Measurements from ENCODE around the gene SUMO2. TPM values are rescaled to one million over a fixed set of nuclear protein-coding genes. Genes with fewer than 3 reads are reported as not detected.

The SUMO2 gene
- total and polyA plus RNA-seq, 2 of the 13 experiments (the other 11 are each of a cell fraction or from before 2014, with no cell fraction given): 337 to 553 TPM

GRCh38 chr17:75181608-75182318 lies 996 bp downstream of the SUMO2 start (continued):
- TF ChIP-seq ZMYM4 (CRISPR knock-in tag; IDR thresholded peaks at IDR 0.05): no peak
- TF ChIP-seq HOXA3 (CRISPR knock-in tag; IDR thresholded peaks at IDR 0.05): no peak
- no peak for TF ChIP-seq ZNF430 (CRISPR knock-in tag; IDR thresholded peaks at IDR 0.05)
- TF ChIP-seq, protein P1, sequence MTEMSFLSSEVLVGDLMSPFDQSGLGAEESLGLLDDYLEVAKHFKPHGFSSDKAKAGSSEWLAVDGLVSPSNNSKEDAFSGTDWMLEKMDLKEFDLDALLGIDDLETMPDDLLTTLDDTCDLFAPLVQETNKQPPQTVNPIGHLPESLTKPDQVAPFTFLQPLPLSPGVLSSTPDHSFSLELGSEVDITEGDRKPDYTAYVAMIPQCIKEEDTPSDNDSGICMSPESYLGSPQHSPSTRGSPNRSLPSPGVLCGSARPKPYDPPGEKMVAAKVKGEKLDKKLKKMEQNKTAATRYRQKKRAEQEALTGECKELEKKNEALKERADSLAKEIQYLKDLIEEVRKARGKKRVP (CRISPR knock-in tag; IDR thresholded peaks at IDR 0.05): no peak
- no peak for TF ChIP-seq ERF (CRISPR knock-in tag; IDR thresholded peaks at IDR 0.05)
- TF ChIP-seq GLI4 (CRISPR knock-in tag; IDR thresholded peaks at IDR 0.05; ENCODE audit: borderline replicate concordance): no peak
- TF ChIP-seq ETV5 (CRISPR knock-in tag; IDR thresholded peaks at IDR 0.05; ENCODE audit: borderline replicate concordance): no peak
- TF ChIP-seq, protein P2, sequence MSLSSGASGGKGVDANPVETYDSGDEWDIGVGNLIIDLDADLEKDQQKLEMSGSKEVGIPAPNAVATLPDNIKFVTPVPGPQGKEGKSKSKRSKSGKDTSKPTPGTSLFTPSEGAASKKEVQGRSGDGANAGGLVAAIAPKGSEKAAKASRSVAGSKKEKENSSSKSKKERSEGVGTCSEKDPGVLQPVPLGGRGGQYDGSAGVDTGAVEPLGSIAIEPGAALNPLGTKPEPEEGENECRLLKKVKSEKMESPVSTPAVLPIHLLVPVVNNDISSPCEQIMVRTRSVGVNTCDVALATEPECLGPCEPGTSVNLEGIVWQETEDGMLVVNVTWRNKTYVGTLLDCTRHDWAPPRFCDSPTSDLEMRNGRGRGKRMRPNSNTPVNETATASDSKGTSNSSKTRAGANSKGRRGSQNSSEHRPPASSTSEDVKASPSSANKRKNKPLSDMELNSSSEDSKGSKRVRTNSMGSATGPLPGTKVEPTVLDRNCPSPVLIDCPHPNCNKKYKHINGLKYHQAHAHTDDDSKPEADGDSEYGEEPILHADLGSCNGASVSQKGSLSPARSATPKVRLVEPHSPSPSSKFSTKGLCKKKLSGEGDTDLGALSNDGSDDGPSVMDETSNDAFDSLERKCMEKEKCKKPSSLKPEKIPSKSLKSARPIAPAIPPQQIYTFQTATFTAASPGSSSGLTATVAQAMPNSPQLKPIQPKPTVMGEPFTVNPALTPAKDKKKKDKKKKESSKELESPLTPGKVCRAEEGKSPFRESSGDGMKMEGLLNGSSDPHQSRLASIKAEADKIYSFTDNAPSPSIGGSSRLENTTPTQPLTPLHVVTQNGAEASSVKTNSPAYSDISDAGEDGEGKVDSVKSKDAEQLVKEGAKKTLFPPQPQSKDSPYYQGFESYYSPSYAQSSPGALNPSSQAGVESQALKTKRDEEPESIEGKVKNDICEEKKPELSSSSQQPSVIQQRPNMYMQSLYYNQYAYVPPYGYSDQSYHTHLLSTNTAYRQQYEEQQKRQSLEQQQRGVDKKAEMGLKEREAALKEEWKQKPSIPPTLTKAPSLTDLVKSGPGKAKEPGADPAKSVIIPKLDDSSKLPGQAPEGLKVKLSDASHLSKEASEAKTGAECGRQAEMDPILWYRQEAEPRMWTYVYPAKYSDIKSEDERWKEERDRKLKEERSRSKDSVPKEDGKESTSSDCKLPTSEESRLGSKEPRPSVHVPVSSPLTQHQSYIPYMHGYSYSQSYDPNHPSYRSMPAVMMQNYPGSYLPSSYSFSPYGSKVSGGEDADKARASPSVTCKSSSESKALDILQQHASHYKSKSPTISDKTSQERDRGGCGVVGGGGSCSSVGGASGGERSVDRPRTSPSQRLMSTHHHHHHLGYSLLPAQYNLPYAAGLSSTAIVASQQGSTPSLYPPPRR (CRISPR knock-in tag; IDR thresholded peaks at IDR 0.05; ENCODE audit: borderline replicate concordance): 0 out of 2 replicates have a peak, but pooled peaks have one; percentile 41
- peak in 1 of 2 experiments; percentile 6; a peak in 1 of 4 replicates for TF ChIP-seq HMGXB4 (CRISPR knock-in tag; IDR thresholded peaks at IDR 0.05; ENCODE audit: borderline replicate concordance in 1 of 2, low read depth in 1 of 2)
- TF ChIP-seq TCF7L2 (IDR thresholded peaks at IDR 0.05; ENCODE audit: low read depth, low read length): no peak
- no peak for TF ChIP-seq HMG20A (CRISPR knock-in tag; IDR thresholded peaks at IDR 0.05; ENCODE audit: borderline replicate concordance)
- peak; percentile 27 for TF ChIP-seq MXD1 (CRISPR knock-in tag; IDR thresholded peaks at IDR 0.05)
- no peak; the same call in 1 of the 2 replicates for TF ChIP-seq ZNF556 (CRISPR knock-in tag; IDR thresholded peaks at IDR 0.05; ENCODE audit: borderline replicate concordance)
- TF ChIP-seq ZFP90 (CRISPR knock-in tag; IDR thresholded peaks at IDR 0.05; ENCODE audit: borderline replicate concordance): no peak
- 0 out of 2 replicates have a peak, but pooled peaks have one; percentile 25 for TF ChIP-seq DPF2 (CRISPR knock-in tag; IDR thresholded peaks at IDR 0.05; ENCODE audit: borderline replicate concordance, low read depth)
- TF ChIP-seq ZSCAN20 (CRISPR knock-in tag; IDR thresholded peaks at IDR 0.05; ENCODE audit: borderline replicate concordance): no peak; the same call in 1 of the 2 replicates
- peak; percentile 50; the same call in 1 of the 2 replicates for TF ChIP-seq ZNF607 (CRISPR knock-in tag; IDR thresholded peaks at IDR 0.05; ENCODE audit: borderline replicate concordance)
- TF ChIP-seq ZNF484 (CRISPR knock-in tag; IDR thresholded peaks at IDR 0.05; ENCODE audit: borderline replicate concordance, low read depth): no peak
- no peak for TF ChIP-seq HNRNPL (IDR thresholded peaks at IDR 0.05; ENCODE audit: low read depth, low read length)
- 0 out of 2 replicates have a peak, but pooled peaks have one; percentile 69 for TF ChIP-seq ARID2 (CRISPR knock-in tag; IDR thresholded peaks at IDR 0.05; ENCODE audit: borderline replicate concordance)
- no peak for TF ChIP-seq RCOR2 (CRISPR knock-in tag; IDR thresholded peaks at IDR 0.05)

Data from HepG2 (cell line).